KOPT-K1 (cell line): ENCODE data around the gene RPS25.
"Not testable (repeated sequence)": the region's sequence is repeated elsewhere in the genome, so short reads cannot be mapped to it uniquely, and the experiment has no call there.

Experiments used
- H3K27ac ChIP-seq: fragments of 200-600 bp; sonication (generic); 2 replicates; pipeline ENCODE4 v1.5.1; 2016; ENCODE audit warnings: antibody characterized with exemption, mild to moderate bottlenecking, low read depth, low read length; ENCODE audit not compliant: poor library complexity, severe bottlenecking
- H3K36me3 ChIP-seq: fragments of 200-600 bp; sonication (generic); 2 replicates; pipeline ENCODE4 v1.5.1; 2017; ENCODE audit warnings: antibody characterized with exemption, mild to moderate bottlenecking, low read length, moderate library complexity; ENCODE audit not compliant: insufficient read depth
- H3K9me3 ChIP-seq: fragments of 200-600 bp; sonication (generic); 2 replicates; pipeline ENCODE4 v1.5.1; 2017; ENCODE audit warnings: antibody characterized with exemption, low read length, mild to moderate bottlenecking; ENCODE audit not compliant: insufficient read depth, poor library complexity, severe bottlenecking

The RPS25 gene

DNA sequence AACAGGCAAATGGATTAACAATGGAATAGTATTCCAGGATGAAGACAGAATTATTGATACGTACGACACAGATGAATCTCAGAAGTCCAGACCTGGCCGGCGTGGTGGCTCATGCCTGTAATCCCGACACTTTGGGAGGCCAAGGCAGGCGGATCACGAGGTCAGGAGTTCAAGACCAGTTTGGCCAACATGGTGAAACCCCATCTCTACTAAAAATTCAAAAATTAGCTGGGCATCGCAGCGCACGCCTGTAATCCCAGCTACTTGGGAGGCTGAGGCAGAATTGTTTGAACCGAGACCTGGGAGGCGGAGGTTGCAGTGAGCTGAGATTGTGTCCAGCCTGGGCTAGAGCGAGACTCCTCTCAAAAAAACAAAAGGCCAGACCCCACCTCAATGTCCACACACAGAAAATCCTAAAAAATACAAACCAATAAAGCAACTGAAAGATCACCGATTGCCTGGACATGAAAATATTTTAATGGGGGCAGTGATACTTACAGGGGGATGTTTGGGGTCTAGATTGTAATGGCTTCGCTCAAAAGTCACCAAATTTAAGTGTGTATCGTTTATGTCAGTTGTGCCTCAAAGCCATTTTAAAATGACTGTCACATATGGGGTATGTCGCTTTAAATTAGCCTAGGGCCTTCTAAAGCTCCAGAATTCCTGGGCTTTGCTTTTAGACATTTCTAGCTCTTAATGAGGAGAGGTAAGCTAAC lies 3.8 kb downstream of the RPS25 start:
- Histone ChIP-seq H3K27ac (no peak overlapping the region), H3K36me3 (peaks cover 78% of the 10 kb centered on the region), H3K9me3 (peaks cover 6% of the 10 kb centered on the region)

DNA sequence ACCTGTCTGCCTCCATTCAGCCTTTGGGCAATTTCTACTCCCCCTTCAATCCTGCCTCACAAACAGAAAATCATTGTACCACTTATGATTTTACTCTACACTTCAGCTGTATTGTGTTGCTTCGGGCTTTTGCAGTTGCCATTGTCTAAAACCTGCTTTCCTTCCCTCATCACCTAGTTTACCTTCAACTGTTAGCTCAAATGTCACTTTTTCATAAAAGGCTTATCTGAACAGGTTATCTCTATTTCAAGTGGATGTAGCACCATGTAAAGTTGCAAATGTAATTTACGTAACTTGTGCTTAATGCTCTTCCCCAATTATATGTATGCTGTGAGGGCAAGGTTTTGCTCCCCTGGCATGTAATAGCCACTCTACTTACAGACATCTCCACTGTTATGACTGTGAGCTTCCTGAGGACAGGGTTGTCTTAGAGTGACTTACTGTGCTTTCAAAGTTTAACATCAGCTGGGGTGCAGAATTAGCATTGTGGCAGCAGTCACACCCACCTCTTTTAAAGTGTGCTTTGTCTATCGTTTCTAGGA lies 5.4 kb downstream of the RPS25 start:
- peaks cover 95% of the 10 kb centered on the region for H3K36me3 ChIP-seq
- H3K9me3 ChIP-seq: no peaks in the 10 kb centered on the region
- H3K27ac ChIP-seq: no peak overlapping the region

DNA sequence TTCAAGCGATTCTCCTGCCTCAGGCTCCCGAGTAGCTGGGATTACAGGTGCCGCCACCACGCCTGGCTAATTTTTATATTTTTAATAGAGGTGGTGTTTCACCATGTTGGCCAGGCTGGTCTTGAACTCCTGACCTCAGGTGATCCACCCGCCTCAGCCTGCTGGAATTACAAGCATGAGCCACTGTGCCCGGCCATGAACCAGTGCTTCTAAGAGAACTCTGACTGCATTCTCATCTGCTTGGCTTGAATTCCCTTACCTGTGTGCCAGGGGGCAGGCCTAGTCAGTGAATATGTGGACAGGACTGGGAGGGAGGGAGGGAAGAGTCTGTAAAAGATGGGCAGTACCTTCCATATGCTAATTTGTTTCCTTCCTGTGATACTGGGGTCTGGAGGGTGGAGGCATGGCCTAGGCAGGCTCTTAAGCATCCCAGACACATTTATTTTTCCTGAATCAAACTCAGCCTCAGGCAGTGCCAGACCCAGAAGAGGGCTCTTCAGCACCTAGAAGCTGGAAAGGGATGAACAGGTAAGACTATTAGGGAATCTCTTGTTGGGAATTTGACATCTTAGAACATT lies 6.6 kb downstream of the RPS25 start:
- peaks cover 99% of the 10 kb centered on the region for H3K36me3 ChIP-seq
- no peak overlapping the region for H3K27ac ChIP-seq
- H3K9me3 ChIP-seq: no peaks in the 10 kb centered on the region

DNA sequence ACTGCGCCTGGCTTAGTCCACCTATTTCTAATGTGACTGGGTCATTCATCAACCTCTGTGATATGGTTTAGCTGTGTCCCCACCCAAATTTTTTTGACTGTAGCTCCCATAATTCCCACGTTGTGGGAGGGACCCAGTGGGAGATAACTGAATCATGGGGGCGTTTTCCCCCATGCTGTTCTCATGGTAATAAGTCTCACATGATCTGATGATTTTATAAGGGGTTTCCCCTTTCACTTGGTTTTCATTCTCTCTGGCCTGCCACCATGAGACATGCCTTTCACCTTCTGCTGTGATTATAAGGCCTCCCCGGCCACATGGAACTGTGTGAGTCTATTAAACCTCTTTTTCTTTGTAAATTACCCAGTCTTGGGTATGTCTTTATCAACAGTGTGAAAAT lies 11.5 kb downstream of the RPS25 start:
- Histone ChIP-seq H3K27ac (no peak overlapping the region), H3K9me3 (no peaks in the 10 kb centered on the region), H3K36me3 (peaks cover 98% of the 10 kb centered on the region)

DNA sequence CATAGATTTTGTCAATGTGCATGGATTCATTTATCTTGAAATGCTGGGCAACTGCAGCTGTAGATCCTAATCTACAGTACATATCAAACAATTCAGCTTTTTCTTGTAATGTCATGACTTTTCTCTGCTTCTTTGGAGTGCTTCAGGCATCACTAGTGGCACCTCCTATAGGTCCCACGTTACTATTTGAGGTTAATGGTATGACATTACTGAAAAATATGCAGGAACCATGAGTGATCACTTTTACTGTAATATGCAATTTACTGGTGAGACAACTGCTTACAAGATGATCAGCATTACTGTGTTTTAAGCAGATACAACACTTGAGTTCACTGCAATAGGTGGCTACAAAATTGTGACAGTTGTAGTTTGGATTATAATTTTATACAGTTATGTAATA lies 17.2 kb downstream of the RPS25 start:
- peaks cover 67% of the 10 kb centered on the region for H3K36me3 ChIP-seq
- H3K27ac ChIP-seq: no peak overlapping the region
- no peaks in the 10 kb centered on the region for H3K9me3 ChIP-seq

DNA sequence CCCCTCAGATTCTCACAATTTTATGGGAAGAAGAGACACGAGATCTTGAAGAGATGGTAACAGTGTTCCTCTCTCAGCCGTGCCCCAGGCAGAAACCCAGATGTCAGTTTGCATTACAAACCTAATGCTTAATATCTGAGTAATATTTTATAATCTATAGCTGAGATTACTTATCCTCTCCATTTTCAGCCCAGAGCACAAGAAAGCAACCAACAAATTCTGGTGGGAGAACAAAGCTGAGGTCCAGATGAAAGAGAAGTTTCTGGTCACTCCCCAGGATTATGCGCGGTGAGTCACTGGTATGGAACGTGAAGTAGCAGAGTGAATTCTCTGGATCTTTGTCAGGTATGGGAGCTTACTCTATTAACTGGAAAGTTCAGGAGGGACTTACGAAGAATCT lies 19.3 kb downstream of the RPS25 start:
- Histone ChIP-seq H3K36me3 (peaks cover 54% of the 10 kb centered on the region), H3K27ac (peak overlapping the region; percentile 97), H3K9me3 (no peaks in the 10 kb centered on the region)

DNA sequence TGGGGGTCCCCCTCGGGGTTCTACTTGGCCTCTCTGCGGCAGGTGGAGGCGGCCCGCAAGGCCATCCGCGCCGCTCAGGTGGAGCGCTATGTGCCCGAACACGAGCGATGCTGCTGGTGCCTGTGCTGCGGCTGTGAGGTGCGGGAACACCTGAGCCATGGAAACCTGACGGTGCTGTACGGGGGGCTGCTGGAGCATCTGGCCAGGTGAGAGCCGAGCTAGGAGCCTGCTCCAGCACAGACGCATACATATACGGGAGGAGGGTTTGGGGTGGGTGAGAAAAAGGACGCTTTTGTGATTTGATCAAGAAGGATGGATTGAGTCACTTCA lies 19.8 kb downstream of the RPS25 start:
- H3K9me3 ChIP-seq: no peaks in the 10 kb centered on the region
- peak overlapping the region; percentile 97 for H3K27ac ChIP-seq
- H3K36me3 ChIP-seq: peaks cover 49% of the 10 kb centered on the region

DNA sequence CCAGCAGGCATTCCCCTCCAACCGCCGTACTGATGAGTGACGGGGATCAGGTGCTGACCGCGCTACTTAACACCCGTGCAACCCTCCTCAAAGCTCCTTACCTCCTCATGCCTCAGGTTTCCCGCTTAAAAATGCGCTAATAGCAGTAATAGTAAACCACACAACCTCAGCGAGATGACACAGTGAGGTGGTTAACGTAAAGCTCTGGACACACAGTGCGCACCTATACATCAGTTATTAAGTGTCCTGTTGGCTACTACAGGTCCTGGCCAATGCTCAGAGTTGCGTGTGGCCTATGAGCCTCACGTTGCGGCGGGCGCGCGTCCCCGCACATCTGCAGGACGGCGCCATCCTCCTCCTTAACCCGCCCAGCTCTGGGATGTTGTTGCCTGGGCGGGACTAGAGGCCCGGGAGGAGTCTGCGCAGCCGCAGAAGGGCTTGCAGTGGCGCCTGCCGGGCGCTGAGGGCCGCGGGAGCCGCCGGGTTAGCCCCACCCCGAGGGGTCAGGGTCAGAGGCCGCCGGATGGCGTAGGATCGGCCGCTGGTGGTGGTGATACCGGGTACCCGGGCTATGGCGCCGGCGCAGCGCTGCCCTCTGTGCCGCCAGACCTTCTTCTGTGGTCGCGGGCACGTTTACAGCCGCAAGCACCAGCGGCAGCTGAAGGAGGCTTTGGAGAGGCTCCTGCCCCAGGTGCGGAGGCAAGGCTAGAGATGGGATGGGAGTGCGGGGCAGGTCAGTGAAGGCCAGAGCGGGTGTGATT lies 20.3 kb downstream of the RPS25 start, which contains the start of gene CENATAC:
TSS of gene CENATAC (plus strand) at position 512 of the 761 bp plus-strand sequence. CDS start at position 572, 60 bp downstream.
- Histone ChIP-seq H3K36me3 (peaks cover 44% of the 10 kb centered on the region), H3K9me3 (no peaks in the 10 kb centered on the region), H3K27ac (peak within 1 kb of the TSS; percentile 97)

DNA sequence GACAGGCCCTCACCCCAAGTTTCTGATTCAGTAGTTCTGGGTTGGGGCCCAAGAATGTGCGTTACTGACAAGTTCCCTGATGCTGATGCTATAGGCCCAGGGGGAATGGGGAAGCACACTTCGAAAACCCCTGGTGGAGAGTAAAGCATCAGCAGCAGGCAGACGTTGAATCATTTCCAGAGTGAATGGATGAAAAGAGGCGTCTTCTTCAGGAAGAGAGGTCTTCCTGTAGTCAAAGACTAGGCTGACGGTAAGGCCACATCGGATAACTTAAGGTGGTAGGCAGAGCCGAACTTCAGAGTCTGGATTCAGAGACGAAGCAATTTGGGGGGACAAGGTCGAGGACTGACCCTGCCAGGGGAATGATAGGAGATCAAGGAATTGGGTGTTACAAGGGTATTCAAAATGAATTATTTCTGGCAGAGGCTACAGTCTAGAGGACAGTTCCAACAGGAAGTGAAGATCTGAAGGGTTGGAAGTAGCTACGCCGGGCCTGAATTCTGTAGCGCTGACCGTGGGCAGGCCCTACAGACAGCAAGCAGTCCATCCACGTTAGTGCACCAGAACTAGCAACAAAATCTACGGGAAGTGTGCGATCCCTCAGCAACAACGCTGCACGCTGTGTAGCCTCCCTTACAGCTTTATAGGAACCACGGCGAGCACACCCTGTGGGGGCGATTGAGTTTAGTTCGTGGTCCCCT lies 21.1 kb downstream of the RPS25 start:
- H3K9me3 ChIP-seq: no peaks in the 10 kb centered on the region
- H3K27ac ChIP-seq: peak overlapping the region; percentile 97
- H3K36me3 ChIP-seq: peaks cover 36% of the 10 kb centered on the region

DNA sequence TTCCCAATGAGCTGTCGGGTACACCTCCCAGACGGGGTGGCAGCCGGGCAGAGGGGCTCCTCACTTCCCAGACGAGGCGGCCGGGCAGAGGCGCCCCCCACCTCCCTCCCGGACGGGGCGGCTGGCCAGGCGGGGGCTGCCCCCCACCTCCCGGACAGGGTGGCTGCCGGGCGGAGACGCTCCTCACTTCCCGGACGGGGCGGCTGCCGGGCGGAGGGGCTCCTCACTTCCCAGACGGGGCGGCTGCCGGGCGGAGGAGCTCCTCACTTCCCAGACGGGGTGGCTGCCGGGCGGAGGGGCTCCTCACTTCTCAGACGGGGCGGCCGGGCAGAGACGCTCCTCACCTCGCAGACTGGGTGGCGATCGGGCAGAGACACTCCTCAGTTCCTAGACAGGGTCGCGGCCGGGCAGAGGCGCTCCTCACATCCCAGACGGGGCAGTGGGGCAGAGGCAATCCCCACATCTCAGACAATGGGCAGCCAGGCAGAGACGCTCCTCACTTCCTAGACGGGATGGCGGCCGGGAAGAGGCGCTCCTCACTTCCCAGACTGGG lies 26.6 kb downstream of the RPS25 start:
- H3K27ac ChIP-seq, H3K9me3 ChIP-seq, H3K36me3 ChIP-seq: not testable (repeated sequence)

DNA sequence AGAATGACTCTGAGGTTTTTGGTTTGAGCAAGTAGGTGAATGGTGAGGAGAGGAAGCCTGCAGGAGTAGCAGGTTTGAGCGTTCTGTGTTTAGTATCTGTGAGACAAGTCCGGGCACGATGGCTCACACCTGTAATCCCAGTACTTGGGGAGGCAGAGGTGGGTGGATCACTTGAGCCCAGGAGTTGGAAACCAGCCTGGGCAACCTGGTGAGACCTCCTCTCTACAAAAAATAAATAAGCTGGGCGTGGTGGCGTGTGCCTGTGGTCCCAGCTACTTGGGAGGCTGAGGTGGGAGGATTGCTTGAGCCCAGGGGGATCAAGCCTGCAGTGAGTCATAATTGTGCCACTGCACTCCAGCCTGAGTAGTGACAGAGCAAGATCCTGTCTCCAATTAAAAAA lies 29.9 kb downstream of the RPS25 start:
- Histone ChIP-seq H3K9me3 (no peaks in the 10 kb centered on the region), H3K27ac (no peak overlapping the region), H3K36me3 (no peaks in the 10 kb centered on the region)

DNA sequence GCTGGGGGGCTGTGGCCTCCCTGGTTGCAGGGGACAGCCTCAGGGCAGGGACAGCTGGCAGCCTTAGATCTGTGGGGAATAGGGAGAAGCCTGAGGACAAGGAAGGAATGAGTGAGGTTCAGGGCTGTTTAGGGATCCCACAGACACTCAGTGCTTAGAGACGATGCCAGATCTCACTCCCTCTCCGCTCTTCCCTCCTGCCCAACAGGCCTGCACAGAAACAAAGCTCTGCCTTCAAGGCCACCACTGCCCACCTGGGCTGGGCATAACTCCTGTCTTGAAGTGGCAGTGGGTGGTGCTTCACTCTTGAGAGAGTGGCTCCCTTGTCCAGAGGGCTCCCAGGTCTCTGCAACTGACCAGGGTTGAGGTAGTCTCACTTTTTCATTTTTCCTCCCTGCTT lies 33.3 kb downstream of the RPS25 start:
- H3K9me3 ChIP-seq: no peaks in the 10 kb centered on the region
- H3K27ac ChIP-seq: no peak overlapping the region
- H3K36me3 ChIP-seq: no peaks in the 10 kb centered on the region

DNA sequence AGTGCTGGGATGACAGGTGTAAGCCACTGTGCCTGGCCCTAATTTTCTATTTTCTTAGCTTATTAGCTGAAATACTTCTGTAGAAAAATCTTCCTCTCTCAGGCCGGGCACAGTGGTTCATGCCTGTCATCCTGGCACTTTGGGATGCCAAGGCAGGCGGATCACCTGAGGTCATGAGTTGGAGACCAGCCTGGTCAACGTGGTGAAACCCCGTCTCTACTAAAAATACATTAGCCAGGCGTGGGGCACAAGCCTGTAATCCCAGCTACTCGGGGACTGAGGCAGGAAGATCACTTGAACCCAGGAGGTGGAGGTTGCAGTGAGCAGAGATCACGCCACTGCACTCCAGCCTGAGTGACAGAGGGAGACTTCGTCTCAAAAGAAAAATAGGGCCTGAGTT lies 33.8 kb downstream of the RPS25 start:
- not testable (repeated sequence) for H3K36me3 ChIP-seq, H3K27ac ChIP-seq, H3K9me3 ChIP-seq

DNA sequence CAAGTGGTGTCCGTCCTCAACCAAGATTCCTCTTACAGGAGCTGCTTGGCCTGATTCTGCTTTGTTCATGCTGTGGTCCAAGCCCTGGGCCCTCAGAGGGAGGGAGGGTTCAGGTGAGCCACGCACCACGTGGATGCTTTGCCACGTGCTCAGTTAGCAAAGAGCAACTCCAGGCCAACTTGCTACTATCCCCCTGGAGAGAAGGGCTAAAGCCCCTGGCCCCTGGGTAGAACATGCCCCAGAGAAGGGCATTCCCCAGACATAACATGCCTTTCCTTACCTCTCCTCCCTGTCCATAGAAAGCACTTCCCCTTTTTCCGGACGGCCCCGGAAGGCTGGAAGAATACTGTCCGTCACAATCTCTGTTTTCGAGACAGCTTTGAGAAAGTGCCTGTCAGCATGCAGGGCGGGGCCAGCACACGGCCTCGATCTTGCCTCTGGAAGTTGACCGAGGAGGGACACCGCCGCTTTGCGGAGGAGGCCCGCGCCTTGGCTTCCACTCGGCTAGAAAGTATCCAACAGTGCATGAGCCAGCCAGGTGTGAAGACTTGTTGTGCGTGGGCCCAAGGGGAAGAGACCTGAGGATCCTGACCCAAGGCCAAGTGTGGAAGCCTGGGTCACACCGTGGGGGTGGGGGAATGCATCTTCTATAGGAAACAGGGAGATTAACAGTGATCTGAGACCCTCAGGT lies 37.8 kb downstream of the RPS25 start:
- Histone ChIP-seq H3K36me3 (no peaks in the 10 kb centered on the region), H3K9me3 (no peaks in the 10 kb centered on the region), H3K27ac (no peak overlapping the region)
